Heart left ventricle (tissue), 13 donors: ENCODE measurements around the gene RBBP6.

Source experiments
- CTCF ChIP-seq, 12 donors: fragments of 200-600 bp; sonication (generic) in 4 of 12; IDR thresholded peaks; one replicate each; pipeline versions ENCODE4 v1.5.0 to v1.8.0; 2018 to 2022; ENCODE audit warnings: antibody characterized with exemption in 12 of 12, mild to moderate bottlenecking in 5 of 12
- POLR2A ChIP-seq, 2 donors: fragments of 450-650 bp; IDR thresholded peaks; one replicate each; pipeline ENCODE4 v1.6.1; 2017; ENCODE audit warnings: antibody characterized with exemption in 2 of 2, mild to moderate bottlenecking in 2 of 2, moderate library complexity in 2 of 2
- donor health status: ischemic (EF 13 %, LVEDD 7.1; RV severe dilation, severe dysfunction).
- donor health status: DM: no; HTN: yes; CAD: no.
- donor health status: DM: no; HTN: no; CAD: no.
- donor health status: ischemic (EF 25% LVEDD 6.9; RV normal size, moderate dysfunction).
- donor health status: ischemic (EF 25% LVEDD 5.7; RV mildly dilated, moderate dysfunction).
- donor health status: ischemic (EF 35%, LVEDD 5.7; RV mildly dilated, moderate dysfunction).
- donor health status: nonischemic (EF 11% LVEDD 7.7; RV severe dilation, severe dysfunction).
- donor health status: DM: yes; HTN: yes; CAD: no.
- donor health status: PGD.
- donor health status: ischemic (EF 29% LVEDD 5.4; RV normal size, mild dysfunction).
- donor health status: nonischemic (EF 23%, LVEDD 6.1; RV moderate dilation, normal function).

DNA sequence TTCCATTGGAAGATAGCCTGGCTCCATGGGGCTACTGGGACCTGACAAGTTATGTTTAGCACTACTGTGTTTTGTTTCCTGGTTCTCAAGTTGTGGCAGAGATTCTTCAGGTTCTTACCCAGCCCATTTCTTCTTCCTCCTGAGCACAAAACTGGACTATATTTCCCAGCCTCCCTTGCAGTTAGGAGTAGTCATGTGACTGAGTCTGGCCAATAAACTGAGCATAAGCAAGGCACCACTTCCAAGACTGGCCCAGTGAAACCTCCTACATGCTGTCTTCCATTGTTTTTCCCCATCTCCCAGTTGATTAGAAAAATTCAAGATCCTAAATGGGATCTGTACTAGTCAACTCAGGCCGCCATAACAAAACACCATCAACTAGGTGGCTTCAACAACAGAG is 28.2 kb upstream of the RBBP6 start:
- TF ChIP-seq CTCF (IDR thresholded peaks at IDR 0.05) (no peak), POLR2A (IDR thresholded peaks at IDR 0.05) (no peak)
